SU-DHL-6 (cell line): ENCODE results near the gene SLC27A1.

Source experiments
- H2AFZ ChIP-seq: fragments of 200-600 bp; sonication (generic); 2 replicates; pipeline ENCODE4 v1.6.1; 2014; ENCODE audit warnings: low read depth, mild to moderate bottlenecking, moderate library complexity, mixed read lengths, antibody characterized with exemption, low read length; ENCODE audit not compliant: severe bottlenecking
- H3F3A ChIP-seq: fragments of 200-600 bp; shearing (Covaris generic); 2 replicates; pipeline ENCODE4 v1.6.0; 2016; ENCODE audit warnings: antibody characterized with exemption, mild to moderate bottlenecking; ENCODE audit not compliant: insufficient read depth
- H3K27ac ChIP-seq: fragments of 200-600 bp; sonication (generic); 2 replicates; pipeline ENCODE4 v1.5.1; 2016; ENCODE audit warnings: low read depth, mild to moderate bottlenecking, low read length, moderate library complexity, mixed read lengths
- H3K27me3 ChIP-seq: fragments of 200-600 bp; sonication (generic), shearing (Covaris generic); 2 replicates; pipeline ENCODE4 v1.6.0; 2014; ENCODE audit warnings: mild to moderate bottlenecking, low read length
- H3K36me3 ChIP-seq: fragments of 200-600 bp; sonication (generic); 2 replicates; pipeline ENCODE4 v1.6.1; 2014; ENCODE audit warnings: mild to moderate bottlenecking, low read length, mixed read lengths
- H3K4me2 ChIP-seq: fragments of 300-600, 200-600 bp; shearing (Covaris generic), sonication (generic); 2 replicates; pipeline ENCODE4 v1.6.0; 2014; ENCODE audit warnings: low read length, low read depth, mild to moderate bottlenecking; ENCODE audit not compliant: poor library complexity, severe bottlenecking
- H3K4me3 ChIP-seq: fragments of 200-600 bp; sonication (generic); 2 replicates; pipeline ENCODE4 v1.5.1; 2014; ENCODE audit warnings: antibody characterized with exemption, low read length, mild to moderate bottlenecking, mixed read lengths; ENCODE audit not compliant: insufficient read depth, poor library complexity, severe bottlenecking
- H3K79me2 ChIP-seq: fragments of 200-600 bp; sonication (generic); 2 replicates; pipeline ENCODE4 v1.6.1; 2014; ENCODE audit warnings: mild to moderate bottlenecking, low read length, moderate library complexity; ENCODE audit not compliant: insufficient read depth
- H3K9ac ChIP-seq: fragments of 200-600 bp; sonication (generic); 2 replicates; pipeline ENCODE4 v1.7.0; 2014; ENCODE audit warnings: mild to moderate bottlenecking, low read length
- H3K9me2 ChIP-seq: fragments of 200-600 bp; sonication (generic); replicated peaks from 2 replicates; pipeline ENCODE4 v1.6.1; 2014; ENCODE audit warnings: low read length; ENCODE audit not compliant: insufficient read depth
- H3K9me3 ChIP-seq: fragments of 200-600 bp; sonication (generic); 2 replicates; pipeline ENCODE4 v1.6.1; 2014; ENCODE audit warnings: low read length, mixed read lengths; ENCODE audit not compliant: insufficient read depth
- H4K20me1 ChIP-seq: fragments of 200-600 bp; sonication (generic); 2 replicates; pipeline ENCODE4 v1.6.1; 2014; ENCODE audit warnings: low read depth, mild to moderate bottlenecking, antibody characterized with exemption, low read length, moderate library complexity, mixed read lengths
- EZH2phosphoT487 ChIP-seq: fragments of 200-600 bp; sonication (generic), shearing (Covaris generic); conservative IDR thresholded peaks from 2 replicates; pipeline ENCODE4 v1.6.1; 2018; ENCODE audit warnings: mild to moderate bottlenecking, antibody characterized with exemption, low read length, moderate library complexity, mixed read lengths
- TF ChIP-seq, protein P1 (sequence below): fragments of 200-600 bp; sonication (generic); IDR thresholded peaks from one replicate; pipeline ENCODE4 v1.5.1; 2017; ENCODE audit warnings: antibody characterized with exemption, mild to moderate bottlenecking, low read length, moderate library complexity; ENCODE audit not compliant: insufficient read depth, poor library complexity, severe bottlenecking

SLC27A1 gene

DNA sequence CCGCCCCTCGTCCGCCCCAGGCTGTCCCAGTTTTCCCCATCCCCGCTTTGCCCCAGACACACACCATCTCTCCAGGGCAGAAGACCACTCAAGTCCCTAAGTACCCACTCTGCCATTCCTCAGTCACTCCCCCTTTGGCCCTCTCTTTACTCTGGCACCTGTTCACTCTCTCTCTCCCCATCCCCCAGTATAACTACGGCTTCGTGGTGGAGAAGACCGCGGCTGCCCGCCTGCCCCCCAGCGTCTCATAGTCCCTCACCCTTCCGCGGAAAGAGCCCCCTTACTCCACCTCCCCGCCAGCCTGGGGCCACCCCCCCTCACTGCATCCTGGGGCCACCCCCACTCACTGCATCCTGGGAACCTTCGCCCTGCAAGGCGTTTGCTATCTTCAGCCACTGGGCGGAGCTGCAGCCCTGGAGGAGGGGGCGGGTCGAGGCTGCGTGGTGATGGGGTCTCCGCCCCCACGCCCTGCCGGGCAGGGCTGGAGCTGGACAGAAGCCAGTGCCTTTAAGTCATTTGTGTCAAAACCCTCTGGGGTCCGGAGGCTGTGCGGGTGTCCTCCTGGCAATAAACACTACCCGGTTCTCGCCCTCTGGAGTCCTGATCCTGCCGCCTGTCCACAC lies 45.5 kb upstream of the SLC27A1 start:
- Histone ChIP-seq H3K9me3 (no peaks in the 10 kb centered on the region), H3K79me2 (no peaks in the 10 kb centered on the region), H3F3A (no peaks in the 10 kb centered on the region), H3K27ac (no peak overlapping the region), H2AFZ (no peak overlapping the region), H3K36me3 (no peaks in the 10 kb centered on the region), H3K27me3 (no peaks in the 10 kb centered on the region), H3K9me2 (no peaks in the 10 kb centered on the region), H4K20me1 (no peaks in the 10 kb centered on the region), H3K4me2 (no peak overlapping the region), H3K9ac (no peak overlapping the region), H3K4me3 (no peak overlapping the region)
- TF ChIP-seq, protein P1, sequence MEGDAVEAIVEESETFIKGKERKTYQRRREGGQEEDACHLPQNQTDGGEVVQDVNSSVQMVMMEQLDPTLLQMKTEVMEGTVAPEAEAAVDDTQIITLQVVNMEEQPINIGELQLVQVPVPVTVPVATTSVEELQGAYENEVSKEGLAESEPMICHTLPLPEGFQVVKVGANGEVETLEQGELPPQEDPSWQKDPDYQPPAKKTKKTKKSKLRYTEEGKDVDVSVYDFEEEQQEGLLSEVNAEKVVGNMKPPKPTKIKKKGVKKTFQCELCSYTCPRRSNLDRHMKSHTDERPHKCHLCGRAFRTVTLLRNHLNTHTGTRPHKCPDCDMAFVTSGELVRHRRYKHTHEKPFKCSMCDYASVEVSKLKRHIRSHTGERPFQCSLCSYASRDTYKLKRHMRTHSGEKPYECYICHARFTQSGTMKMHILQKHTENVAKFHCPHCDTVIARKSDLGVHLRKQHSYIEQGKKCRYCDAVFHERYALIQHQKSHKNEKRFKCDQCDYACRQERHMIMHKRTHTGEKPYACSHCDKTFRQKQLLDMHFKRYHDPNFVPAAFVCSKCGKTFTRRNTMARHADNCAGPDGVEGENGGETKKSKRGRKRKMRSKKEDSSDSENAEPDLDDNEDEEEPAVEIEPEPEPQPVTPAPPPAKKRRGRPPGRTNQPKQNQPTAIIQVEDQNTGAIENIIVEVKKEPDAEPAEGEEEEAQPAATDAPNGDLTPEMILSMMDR: peak; percentile 17
- no peak for TF ChIP-seq EZH2phosphoT487

DNA sequence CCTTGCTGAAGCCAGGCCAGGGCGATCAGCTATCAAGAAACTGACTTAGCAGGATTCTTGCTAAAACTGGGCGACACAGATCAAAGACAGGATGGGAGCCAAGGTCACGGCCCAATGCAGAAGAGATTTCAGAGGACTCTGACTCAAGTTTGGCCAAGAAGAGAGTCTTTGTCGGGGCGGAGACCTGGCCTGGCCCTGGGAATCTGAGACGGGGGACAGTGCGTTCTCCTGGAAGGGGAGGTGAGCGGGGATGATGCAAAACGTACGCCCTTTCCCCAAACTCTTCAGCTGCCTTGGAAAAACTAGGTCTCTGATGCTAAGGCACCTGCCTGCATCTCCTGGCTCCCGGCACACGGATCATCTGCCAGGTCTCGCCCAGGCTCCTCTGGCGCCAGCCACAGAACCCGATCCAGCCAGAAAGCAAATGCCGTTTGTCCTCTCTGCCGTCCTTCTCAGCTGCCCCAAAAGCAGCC lies 40.6 kb upstream of the SLC27A1 start:
- Histone ChIP-seq H3K79me2 (no peaks in the 10 kb centered on the region), H3K9me3 (no peaks in the 10 kb centered on the region), H3K4me3 (no peak overlapping the region), H3K9me2 (no peaks in the 10 kb centered on the region), H4K20me1 (no peaks in the 10 kb centered on the region), H3K36me3 (no peaks in the 10 kb centered on the region), H2AFZ (no peak overlapping the region), H3K27me3 (no peaks in the 10 kb centered on the region), H3F3A (no peaks in the 10 kb centered on the region), H3K27ac (no peak overlapping the region), H3K4me2 (no peak overlapping the region), H3K9ac (no peak overlapping the region)
- TF ChIP-seq EZH2phosphoT487: no peak
- TF ChIP-seq, protein P1: no peak

- H3K79me2 ChIP-seq: no peaks in the 10 kb centered on the region
- H3K9me2 ChIP-seq: no peaks in the 10 kb centered on the region
- H3K9ac ChIP-seq: no peak overlapping the region
- no peak overlapping the region for H2AFZ ChIP-seq
- H3K27ac ChIP-seq: no peak overlapping the region
- no peaks in the 10 kb centered on the region for H4K20me1 ChIP-seq
- H3K27me3 ChIP-seq: no peaks in the 10 kb centered on the region
- TF ChIP-seq, protein P1: no peak
- no peak for TF ChIP-seq EZH2phosphoT487
- no peak overlapping the region for H3K4me3 ChIP-seq
- no peaks in the 10 kb centered on the region for H3F3A ChIP-seq
- no peaks in the 10 kb centered on the region for H3K9me3 ChIP-seq
- no peaks in the 10 kb centered on the region for H3K36me3 ChIP-seq
- H3K4me2 ChIP-seq: no peak overlapping the region
Observed at GRCh38 chr19:17431417-17431816, 38.9 kb upstream of the SLC27A1 start.
